ENCODE results near the gene CABLES1.

Gene CABLES1

DNA sequence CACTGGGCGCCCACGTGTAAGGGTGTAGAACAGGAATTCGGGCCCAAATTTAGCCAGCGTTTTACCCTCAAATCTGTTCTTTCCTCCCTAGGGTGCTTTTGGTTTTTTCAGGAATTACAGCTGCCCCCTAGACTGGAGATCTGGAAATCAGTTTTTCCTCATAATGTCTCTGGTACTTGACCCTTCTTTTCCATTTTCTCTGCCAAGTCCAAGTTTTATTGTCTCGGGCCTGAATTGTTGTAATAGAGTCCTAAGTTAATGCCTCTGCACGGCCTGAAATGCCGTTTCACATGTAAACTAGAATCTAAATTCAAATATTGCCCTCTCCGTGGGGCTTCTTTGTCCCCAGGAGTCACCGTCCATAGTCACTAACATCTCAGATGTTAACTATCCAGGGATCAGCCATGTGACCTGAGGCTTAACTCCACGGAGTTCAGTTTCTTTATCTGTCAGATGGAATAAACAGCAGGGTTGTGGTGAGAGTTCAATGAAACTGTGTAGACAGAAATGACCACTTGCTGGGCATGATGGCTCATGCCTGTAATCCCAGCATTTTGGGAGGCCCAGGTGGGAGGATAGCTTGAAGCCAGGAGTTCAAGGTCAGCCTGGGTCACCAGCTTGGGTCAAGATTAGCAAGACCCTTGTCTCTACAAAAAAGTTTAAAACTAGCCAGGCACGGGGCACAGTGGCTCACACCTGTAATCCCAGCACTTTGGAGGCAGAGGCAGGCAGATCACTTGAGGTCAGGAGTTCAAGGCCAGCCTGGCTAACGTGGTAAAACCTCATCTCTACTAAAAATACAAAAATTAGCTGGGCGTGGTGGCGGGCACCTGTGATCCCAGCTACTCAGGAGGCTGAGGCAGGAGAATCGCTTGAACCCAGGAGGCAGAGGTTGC, 12.7 kb upstream of the CABLES1 start:
- ChIA-PET CTCF (no interaction called here), POLR2A (ENCODE audit: low non-redundant PET) (no interaction called here)
- TF ChIP-seq, protein P1, sequence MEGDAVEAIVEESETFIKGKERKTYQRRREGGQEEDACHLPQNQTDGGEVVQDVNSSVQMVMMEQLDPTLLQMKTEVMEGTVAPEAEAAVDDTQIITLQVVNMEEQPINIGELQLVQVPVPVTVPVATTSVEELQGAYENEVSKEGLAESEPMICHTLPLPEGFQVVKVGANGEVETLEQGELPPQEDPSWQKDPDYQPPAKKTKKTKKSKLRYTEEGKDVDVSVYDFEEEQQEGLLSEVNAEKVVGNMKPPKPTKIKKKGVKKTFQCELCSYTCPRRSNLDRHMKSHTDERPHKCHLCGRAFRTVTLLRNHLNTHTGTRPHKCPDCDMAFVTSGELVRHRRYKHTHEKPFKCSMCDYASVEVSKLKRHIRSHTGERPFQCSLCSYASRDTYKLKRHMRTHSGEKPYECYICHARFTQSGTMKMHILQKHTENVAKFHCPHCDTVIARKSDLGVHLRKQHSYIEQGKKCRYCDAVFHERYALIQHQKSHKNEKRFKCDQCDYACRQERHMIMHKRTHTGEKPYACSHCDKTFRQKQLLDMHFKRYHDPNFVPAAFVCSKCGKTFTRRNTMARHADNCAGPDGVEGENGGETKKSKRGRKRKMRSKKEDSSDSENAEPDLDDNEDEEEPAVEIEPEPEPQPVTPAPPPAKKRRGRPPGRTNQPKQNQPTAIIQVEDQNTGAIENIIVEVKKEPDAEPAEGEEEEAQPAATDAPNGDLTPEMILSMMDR (conservative IDR thresholded peaks at IDR 0.05; ENCODE audit: low read depth): no peak
- DNase-seq (ENCODE audit: low spot score): no peak
- no peak overlapping the region for H3K27ac ChIP-seq

DNA sequence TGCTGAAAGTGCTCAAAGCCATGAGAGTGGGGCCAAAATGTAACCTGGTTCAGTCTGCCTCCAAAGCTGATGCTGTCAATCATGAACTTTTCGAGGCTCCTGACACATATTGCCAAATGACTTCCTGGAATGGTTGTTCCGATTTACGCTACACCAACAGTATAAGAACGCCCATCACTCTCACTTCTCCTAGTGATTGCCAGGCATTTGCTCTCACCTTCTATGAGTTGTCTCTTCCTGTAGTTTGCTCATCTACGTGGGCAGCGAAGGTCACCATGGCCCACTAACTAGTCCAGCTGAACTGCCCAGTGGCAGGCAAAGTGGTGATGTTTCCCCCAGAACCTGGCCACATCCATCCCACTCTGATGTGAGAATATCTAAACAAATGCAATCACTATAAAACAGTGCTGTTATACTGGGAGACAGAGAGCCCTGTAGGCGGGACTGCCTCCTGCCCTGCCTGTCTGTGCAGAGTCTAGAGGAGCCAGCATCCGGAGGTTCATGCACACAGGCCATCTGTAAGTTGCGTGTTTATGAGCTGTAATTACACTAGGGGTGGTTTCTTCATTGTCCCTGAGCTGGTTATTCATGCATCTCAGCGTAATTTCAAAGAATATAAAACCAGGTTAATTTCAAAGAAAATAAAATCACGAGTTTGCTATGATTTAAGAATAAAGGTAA, 8.8 kb upstream of the CABLES1 start:
- CTCF ChIA-PET: no interaction called here
- POLR2A ChIA-PET (ENCODE audit: low non-redundant PET): no interaction called here
- TF ChIP-seq, protein P1 (conservative IDR thresholded peaks at IDR 0.05; ENCODE audit: low read depth): no peak
- H3K27ac ChIP-seq: no peak overlapping the region
- DNase-seq (ENCODE audit: low spot score): no peak

DNA sequence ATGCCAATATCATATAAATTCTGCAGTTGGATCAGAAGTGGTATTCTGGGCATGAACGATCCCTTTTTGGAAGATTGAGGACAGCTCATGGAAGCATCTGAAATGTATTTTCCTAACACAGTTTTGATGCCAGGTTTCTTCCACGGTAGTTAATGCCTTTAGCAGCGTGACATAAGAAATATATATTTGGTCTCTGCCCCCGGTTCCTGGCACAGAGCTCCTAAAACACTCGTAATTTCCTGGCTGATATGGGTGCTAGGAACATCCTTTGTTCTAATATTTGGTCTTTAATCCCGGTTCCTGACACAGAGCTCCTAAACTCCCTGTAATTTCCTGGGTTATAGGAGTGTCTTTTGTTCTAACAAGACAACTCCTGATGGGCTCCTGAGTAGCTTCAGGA, 8.2 kb upstream of the CABLES1 start:
- ChIA-PET CTCF (no interaction called here), POLR2A (ENCODE audit: low non-redundant PET) (no interaction called here)
- TF ChIP-seq, protein P1 (conservative IDR thresholded peaks at IDR 0.05; ENCODE audit: low read depth): no peak
- no peak overlapping the region for H3K27ac ChIP-seq
- DNase-seq (ENCODE audit: low spot score): no peak

DNA sequence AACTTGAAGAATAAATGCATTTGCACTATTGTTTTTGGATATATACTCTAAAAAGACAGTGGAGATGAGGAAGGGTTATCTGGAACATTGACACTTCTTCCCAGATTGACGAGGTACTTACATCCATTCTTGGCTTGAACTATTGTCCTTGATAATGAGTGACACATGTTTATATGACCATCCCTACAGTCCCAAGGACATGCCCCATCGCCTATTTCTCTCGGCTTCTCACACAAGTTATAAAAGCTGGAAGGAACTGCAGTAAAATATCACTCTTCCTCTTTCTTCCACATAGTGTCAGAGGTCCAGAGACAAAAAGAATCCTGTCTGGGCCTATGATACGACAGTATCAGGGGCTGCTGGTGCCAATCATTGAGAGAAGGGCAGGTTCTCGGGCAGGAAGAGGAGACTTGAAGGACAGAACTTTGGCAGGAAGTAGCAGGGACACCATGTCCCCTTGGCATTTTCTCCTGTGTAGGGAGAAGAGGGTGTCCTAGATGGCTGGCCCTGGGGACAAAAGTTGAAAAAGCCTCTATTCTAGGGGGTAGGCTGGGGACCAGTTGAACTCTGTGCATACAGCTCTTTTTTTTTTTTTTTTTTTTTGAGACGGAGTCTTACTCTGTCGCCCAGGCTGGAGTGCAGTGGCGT, 5.8 kb upstream of the CABLES1 start:
- no peak overlapping the region for H3K27ac ChIP-seq
- no peak for DNase-seq (ENCODE audit: low spot score)
- CTCF ChIA-PET: interaction anchor here (1.0 kb wide), 1 partner anchor 249 kb away, joined by 3 read pairs; no protein-coding TSS in a partner anchor
- TF ChIP-seq, protein P1 (conservative IDR thresholded peaks at IDR 0.05; ENCODE audit: low read depth): no peak
- POLR2A ChIA-PET (ENCODE audit: low non-redundant PET): no interaction called here

DNA sequence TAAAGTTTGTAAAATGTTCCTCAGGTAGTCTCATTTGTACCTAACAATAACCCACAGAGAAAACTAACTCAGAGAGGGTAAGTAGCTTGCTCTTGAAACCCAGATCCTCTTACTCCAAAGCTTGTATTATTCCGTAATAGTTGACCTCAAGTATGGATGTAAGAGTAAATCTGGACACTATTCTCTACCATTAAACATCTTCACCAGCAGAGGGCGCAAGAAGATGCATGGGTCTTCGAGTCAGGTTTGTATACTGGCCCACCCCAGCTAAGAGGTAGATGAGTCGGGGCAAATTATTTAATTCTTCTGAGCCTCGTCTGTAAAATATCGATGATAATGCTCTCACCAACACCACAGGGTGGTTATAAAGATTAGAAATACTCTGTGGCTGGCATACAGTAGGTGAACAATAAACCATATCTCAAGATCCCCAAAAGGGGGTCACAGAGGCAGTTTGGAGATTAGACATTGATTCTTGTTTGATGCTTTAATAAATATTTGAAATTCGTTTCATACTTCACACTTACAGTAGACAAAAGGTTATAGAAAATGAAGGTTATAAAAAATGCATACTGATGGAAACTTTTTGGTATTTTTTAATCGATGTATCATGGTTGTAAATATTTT, 3.5 kb upstream of the CABLES1 start:
- CTCF ChIA-PET: interaction anchor here (0.6 to 1.9 kb wide), 8 partner anchors 23 to 632 kb away, joined by 3 to 9 read pairs (median 3); no protein-coding TSS in a partner anchor
- H3K27ac ChIP-seq: no peak overlapping the region
- TF ChIP-seq, protein P1 (conservative IDR thresholded peaks at IDR 0.05; ENCODE audit: low read depth): peak; percentile 83
- POLR2A ChIA-PET (ENCODE audit: low non-redundant PET): no interaction called here
- peak; percentile 46 for DNase-seq (ENCODE audit: low spot score)
